Measurements from ENCODE around the gene COL4A3. TPM values are rescaled to one million over a fixed set of nuclear protein-coding genes. Genes with fewer than 3 reads are reported as not detected.

The COL4A3 gene
- total RNA-seq, 1 experiment from 2014 or later = 0.15 TPM

- no peak overlapping the region for H4K91ac ChIP-seq (ENCODE audit: insufficient read length, low read depth, low read length)
- H3K4ac ChIP-seq (ENCODE audit: low read depth, low read length) = no peak overlapping the region
- H2BK15ac ChIP-seq (ENCODE audit: low read depth, low read length) = no peak overlapping the region
- Mint-ChIP-seq H3K4me1 (no peaks in the 10 kb centered on the region), H3K9me3 (no peaks in the 10 kb centered on the region), H3K4me3 (no peak overlapping the region), H3K27ac (no peak overlapping the region), H3K27me3 (ENCODE audit: low read depth) (no peaks in the 10 kb centered on the region), H3K36me3 (ENCODE audit: insufficient read depth in 1 of 3, low read depth in 3 of 3) (no peaks in the 10 kb centered on the region)
- H3K27me3 ChIP-seq (ENCODE audit: insufficient read depth, low read length) = no peaks in the 10 kb centered on the region
- no peak overlapping the region for H2BK12ac ChIP-seq (ENCODE audit: insufficient read length, low read depth, low read length)
- no peak overlapping the region for H3T11ph ChIP-seq (ENCODE audit: low read length)
- no peak overlapping the region for H2AFZ ChIP-seq (ENCODE audit: low read length)
- no peak overlapping the region for H2BK20ac ChIP-seq (ENCODE audit: low read depth, low read length, poor library complexity, severe bottlenecking)
- H3K4me2 ChIP-seq (ENCODE audit: insufficient read depth, insufficient read length, low read length) = no peak overlapping the region
- no peaks in the 10 kb centered on the region for H4K20me1 ChIP-seq (ENCODE audit: control insufficient read depth, insufficient read depth, insufficient read length)
- H3K9me3 ChIP-seq (ENCODE audit: control insufficient read depth, low read depth, low read length) = no peaks in the 10 kb centered on the region
- no peak overlapping the region for H3K9ac ChIP-seq (ENCODE audit: extremely low read depth, insufficient read length, low read length)
- no peak overlapping the region for H3K14ac ChIP-seq (ENCODE audit: insufficient read depth, low read length)
- H2BK120ac ChIP-seq (ENCODE audit: low read depth, low read length, poor library complexity, severe bottlenecking) = no peak overlapping the region
- TF ChIP-seq CTCF (conservative IDR thresholded peaks at IDR 0.05) = no peak
- H3K4me1 ChIP-seq (ENCODE audit: insufficient read depth, low read length) = no peaks in the 10 kb centered on the region
- H3K18ac ChIP-seq (ENCODE audit: insufficient read length, low read depth, low read length) = no peak overlapping the region
- WGBS (ENCODE audit: extremely low coverage, insufficient read length, low lambda C conversion rate) = no CpG with 5 or more reads among the region's 4 CpGs
- no peaks in the 10 kb centered on the region for H3K23me2 ChIP-seq (ENCODE audit: insufficient read length, low read depth, low read length, poor library complexity, severe bottlenecking)
- H3K79me1 ChIP-seq (ENCODE audit: insufficient read depth, low read depth, low read length, poor library complexity, severe bottlenecking) = no peaks in the 10 kb centered on the region
- no peaks in the 10 kb centered on the region for H3K79me2 ChIP-seq (ENCODE audit: insufficient read depth, low read length)
- DNase-seq = no peak
- no peak overlapping the region for H3K23ac ChIP-seq (ENCODE audit: insufficient read length, low read depth, low read length)
- no peak overlapping the region for H3K27ac ChIP-seq (ENCODE audit: insufficient read length, low read depth, low read length)
- H4K5ac ChIP-seq (ENCODE audit: insufficient read length, low read depth, low read length) = no peak overlapping the region
- no peak overlapping the region for H3K56ac ChIP-seq (ENCODE audit: insufficient read length, low read depth, low read length)
- H2AK5ac ChIP-seq (ENCODE audit: insufficient read length, low read length) = no peak overlapping the region
- H2BK5ac ChIP-seq (ENCODE audit: insufficient read length, low read length) = no peak overlapping the region
- H4K8ac ChIP-seq (replicated peaks; ENCODE audit: insufficient read length, low read depth, low read length) = no peak overlapping the region
These were observed 23.1 kb upstream of the COL4A3 start for GRCh38 chr2:227141301-227141700.
